ENCODE measurements around the gene SUFU.

The SUFU gene

DNA sequence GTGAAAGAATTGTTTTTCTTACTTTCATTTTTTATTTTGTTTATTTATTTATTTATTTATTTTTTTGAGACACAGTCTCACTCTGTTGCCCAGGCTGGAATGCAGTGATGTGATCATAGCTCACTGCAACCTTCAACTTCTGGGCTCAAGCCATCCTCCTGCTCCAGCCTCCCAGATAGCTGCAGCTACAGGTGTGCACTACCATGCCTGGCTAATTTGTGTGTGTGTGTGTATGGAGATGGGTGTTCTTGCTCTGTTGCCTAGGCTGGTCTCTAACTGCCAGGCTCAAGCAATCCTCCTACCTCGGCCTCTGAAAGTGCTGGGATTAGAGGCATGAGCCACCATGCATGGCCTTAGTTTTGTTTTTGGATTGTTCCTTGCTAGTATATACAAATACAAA is 85.1 kb downstream of the SUFU start:
- H3K4me3 ChIP-seq (ENCODE audit: low read depth, low read length), result no peak overlapping the region
- no peak for DNase-seq (ENCODE audit: low read depth)
- TF ChIP-seq, protein P1, sequence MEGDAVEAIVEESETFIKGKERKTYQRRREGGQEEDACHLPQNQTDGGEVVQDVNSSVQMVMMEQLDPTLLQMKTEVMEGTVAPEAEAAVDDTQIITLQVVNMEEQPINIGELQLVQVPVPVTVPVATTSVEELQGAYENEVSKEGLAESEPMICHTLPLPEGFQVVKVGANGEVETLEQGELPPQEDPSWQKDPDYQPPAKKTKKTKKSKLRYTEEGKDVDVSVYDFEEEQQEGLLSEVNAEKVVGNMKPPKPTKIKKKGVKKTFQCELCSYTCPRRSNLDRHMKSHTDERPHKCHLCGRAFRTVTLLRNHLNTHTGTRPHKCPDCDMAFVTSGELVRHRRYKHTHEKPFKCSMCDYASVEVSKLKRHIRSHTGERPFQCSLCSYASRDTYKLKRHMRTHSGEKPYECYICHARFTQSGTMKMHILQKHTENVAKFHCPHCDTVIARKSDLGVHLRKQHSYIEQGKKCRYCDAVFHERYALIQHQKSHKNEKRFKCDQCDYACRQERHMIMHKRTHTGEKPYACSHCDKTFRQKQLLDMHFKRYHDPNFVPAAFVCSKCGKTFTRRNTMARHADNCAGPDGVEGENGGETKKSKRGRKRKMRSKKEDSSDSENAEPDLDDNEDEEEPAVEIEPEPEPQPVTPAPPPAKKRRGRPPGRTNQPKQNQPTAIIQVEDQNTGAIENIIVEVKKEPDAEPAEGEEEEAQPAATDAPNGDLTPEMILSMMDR (IDR thresholded peaks at IDR 0.05; ENCODE audit: control insufficient read depth, extremely low read depth, insufficient read depth), result no peak

DNA sequence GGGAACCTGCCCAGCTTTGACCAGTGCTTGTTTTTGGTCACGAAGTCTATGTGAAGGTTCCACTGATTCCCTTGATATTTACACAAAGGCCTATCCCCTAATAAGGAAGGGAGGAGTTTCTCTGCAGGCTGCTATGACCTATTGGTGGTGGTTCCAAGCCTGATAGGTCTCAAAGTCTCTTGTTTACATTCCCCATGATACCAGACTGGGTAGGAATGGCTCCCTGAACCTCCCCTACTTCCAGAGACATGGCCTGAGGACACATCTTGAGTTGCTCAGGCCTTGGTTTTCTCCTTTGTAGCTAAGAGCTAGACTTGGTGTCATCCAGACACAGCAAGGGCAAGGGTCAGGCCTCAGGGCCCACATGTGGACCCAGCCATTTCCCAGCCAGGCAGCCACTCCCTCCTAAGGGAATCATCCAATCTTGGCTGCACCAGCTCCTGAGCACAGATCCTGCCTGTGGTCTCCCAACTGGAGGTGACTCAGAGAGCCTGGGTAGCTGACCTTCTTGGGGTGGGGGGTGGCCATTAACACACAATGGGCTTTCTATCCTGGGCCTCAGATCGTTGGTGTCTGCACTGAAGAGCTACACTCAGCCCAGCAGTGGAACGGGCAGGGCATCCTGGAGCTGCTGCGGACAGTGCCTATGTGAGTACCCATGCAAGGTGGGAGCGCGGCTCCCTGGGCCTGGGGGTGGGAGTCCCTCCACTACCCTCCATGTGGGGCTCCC is 89.5 kb downstream of the SUFU start:
- TF ChIP-seq, protein P1 (IDR thresholded peaks at IDR 0.05; ENCODE audit: control insufficient read depth, extremely low read depth, insufficient read depth), result no peak
- H3K4me3 ChIP-seq (ENCODE audit: low read depth, low read length), result no peak overlapping the region
- no peak for DNase-seq (ENCODE audit: low read depth)

DNA sequence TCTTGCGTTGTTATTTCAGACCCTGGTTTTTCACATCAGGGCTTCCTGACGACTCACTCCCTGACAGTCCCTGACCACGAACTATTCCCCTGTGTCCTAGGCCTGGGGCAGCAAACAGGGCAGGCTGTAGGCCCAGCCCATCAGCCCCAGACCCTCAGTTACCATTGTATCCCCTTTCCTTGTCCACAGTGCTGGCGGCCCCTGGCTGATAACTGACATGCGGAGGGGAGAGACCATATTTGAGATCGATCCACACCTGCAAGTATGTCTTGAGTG is 90.0 kb downstream of the SUFU start:
- no peak overlapping the region for H3K4me3 ChIP-seq (ENCODE audit: low read depth, low read length)
- TF ChIP-seq, protein P1 (IDR thresholded peaks at IDR 0.05; ENCODE audit: control insufficient read depth, extremely low read depth, insufficient read depth), result no peak
- DNase-seq (ENCODE audit: low read depth), result no peak

DNA sequence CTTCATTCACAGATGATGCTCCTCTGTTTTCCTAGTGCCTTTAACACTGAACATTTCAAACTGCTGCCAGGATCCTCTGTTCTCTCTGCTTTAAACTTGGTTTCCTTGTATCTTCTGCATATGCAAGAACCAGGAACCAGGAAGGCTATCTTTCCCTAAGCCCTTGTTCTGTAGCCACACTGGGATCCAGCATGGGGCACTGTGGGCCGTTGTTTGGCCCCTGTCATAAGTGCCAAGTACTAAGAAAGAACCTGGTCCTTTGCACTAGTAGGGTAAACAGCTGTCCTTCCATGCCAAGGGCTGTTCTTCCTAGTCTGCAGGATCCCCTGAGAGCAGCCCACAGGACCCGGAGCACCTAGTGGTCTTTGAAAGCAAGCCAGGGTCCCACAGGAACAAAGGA is 91.5 kb downstream of the SUFU start:
- DNase-seq (ENCODE audit: low read depth), result no peak
- TF ChIP-seq, protein P1 (IDR thresholded peaks at IDR 0.05; ENCODE audit: control insufficient read depth, extremely low read depth, insufficient read depth), result no peak
- no peak overlapping the region for H3K4me3 ChIP-seq (ENCODE audit: low read depth, low read length)

DNA sequence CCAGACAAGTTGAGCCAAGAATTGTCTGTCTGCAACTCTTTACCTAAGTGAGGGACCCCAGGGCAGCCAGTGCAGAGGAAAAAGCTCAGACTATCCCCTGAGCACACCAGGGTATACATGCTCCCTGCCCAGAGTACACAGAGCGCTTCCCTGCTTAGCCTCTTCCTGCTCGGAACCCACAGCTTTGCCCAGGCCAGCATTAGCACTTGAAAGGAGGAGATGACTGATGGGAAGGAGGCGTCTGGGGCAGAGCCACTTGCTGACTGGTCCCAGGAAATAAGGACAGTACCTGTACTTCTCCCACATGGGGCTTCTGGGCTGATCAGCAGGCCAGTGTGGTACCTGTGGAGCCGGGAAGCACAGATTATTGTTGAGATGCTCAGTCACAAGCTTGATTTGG is 92.1 kb downstream of the SUFU start:
- DNase-seq (ENCODE audit: low read depth), result no peak
- H3K4me3 ChIP-seq (ENCODE audit: low read depth, low read length), result no peak overlapping the region
- TF ChIP-seq, protein P1 (IDR thresholded peaks at IDR 0.05; ENCODE audit: control insufficient read depth, extremely low read depth, insufficient read depth), result no peak

DNA sequence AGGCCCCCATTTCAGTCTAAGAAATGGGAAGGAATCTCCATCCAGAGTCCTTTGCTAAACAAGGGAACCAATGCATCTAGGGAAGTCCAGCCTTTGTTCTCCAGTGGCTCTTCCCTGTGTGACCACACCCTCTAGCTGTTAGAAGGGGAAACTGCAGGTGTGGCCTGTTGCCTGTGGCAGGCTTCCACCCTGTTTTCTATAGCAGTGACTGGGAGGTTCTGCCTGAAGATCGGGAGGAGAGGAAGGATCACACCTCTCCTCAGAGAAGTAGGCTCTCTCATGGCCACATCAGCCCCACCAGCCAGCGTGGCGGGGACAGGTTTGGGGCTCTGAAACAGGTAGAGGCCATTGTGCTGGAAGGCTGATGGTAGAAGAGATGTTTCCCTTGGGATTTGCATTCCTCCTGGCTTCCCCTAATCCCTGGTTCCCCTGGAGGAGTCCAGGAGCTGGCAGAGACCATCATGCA is 92.8 kb downstream of the SUFU start:
- TF ChIP-seq, protein P1 (IDR thresholded peaks at IDR 0.05; ENCODE audit: control insufficient read depth, extremely low read depth, insufficient read depth), result peak; percentile 93
- DNase-seq (ENCODE audit: low read depth), result peak; percentile 30
- H3K4me3 ChIP-seq (ENCODE audit: low read depth, low read length), result no peak overlapping the region

Measured in LNCaP clone FGC (cell line).